Endothelial cell of umbilical vein (primary cell): ENCODE measurements around the gene RANBP6. TPM values are rescaled to one million over a fixed set of nuclear protein-coding genes. Genes with fewer than 3 reads are reported as not detected.

Experiments used
- BruUV-seq: library from RNA; stranded (reverse); fragments of 400-500 nt; replicated peaks from 2 replicates; lab custom pipeline; 2021; lab: Mats Ljungman, UMichigan
- CTCF ChIA-PET: fragments of 300-600, 350-600 bp; sonication (Branson Sonifier 250); formaldehyde crosslinking; loops from one replicate; lab custom pipeline; 2021; ENCODE audit warnings: antibody characterized with exemption, inconsistent platforms; lab: Charles Lee
- POLR2A ChIA-PET: fragments of 300-600, 350-600 bp; sonication (Branson Sonifier 250); formaldehyde crosslinking; loops from one replicate; lab custom pipeline; 2021; ENCODE audit warnings: antibody characterized with exemption, inconsistent platforms; lab: Charles Lee
- DNase-seq: peaks from one replicate; pipeline ENCODE4 v3.0.0-alpha.2; 2011; ENCODE audit warnings: low read depth, low spot score
- FAIRE-seq: peaks from 2 replicates; lab custom pipeline; 2011; peaks lifted over from hg19 to GRCh38; lab: Jason Lieb, UNC
- H2AFZ ChIP-seq: 2 replicates; pipeline ENCODE4 v1.6.0; 2012; ENCODE audit warnings: low read depth, low read length, control low read depth, inconsistent platforms
- H3K27ac ChIP-seq: 2 replicates; pipeline ENCODE4 v1.5.1; 2011; ENCODE audit warnings: low read depth, mild to moderate bottlenecking, control low read depth, low read length, moderate library complexity; ENCODE audit not compliant: insufficient read depth
- H3K27me3 ChIP-seq, 2 experiments: 2 replicates each; pipeline versions ENCODE4 v1.6.0 to v1.6.1; 2011; ENCODE audit warnings: low read length in 2 of 2, mixed read lengths in 1 of 2; ENCODE audit not compliant: control insufficient read depth in 2 of 2, insufficient read depth in 2 of 2
- H3K36me3 ChIP-seq, 2 experiments: 2 replicates in 1 of 2; 3 replicates in 1 of 2; pipeline ENCODE4 v1.5.1; 2011; ENCODE audit warnings: low read length in 2 of 2, mild to moderate bottlenecking in 1 of 2, moderate library complexity in 1 of 2; ENCODE audit not compliant: control insufficient read depth in 2 of 2, insufficient read depth in 2 of 2; ENCODE audit errors: extremely low read depth in 1 of 2
- H3K4me1 ChIP-seq: 3 replicates; pipeline ENCODE4 v1.5.1; 2011; ENCODE audit warnings: mild to moderate bottlenecking, low read length; ENCODE audit not compliant: control insufficient read depth, insufficient read depth; ENCODE audit errors: extremely low read depth
- H3K4me2 ChIP-seq: 2 replicates; pipeline ENCODE4 v1.6.1; 2011; ENCODE audit warnings: low read length, control low read depth, mixed read lengths; ENCODE audit not compliant: insufficient read depth
- H3K4me3 ChIP-seq, 3 experiments: fragments of 200-600 bp in 1 of 3; sonication (generic), shearing (Covaris generic) in 1 of 3; replicated peaks in 1 of 3; 2 replicates each; pipeline ENCODE4 v1.5.1; 2011 to 2016; ENCODE audit warnings: control low read depth in 3 of 3, low read length in 3 of 3, mild to moderate bottlenecking in 2 of 3, inconsistent platforms in 1 of 3, low read depth in 1 of 3, moderate library complexity in 1 of 3; ENCODE audit not compliant: insufficient read depth in 1 of 3
- H3K79me2 ChIP-seq: 2 replicates; pipeline ENCODE4 v1.6.0; 2012; ENCODE audit warnings: low read length, inconsistent platforms; ENCODE audit not compliant: control insufficient read depth, insufficient read depth
- H3K9ac ChIP-seq: replicated peaks from 2 replicates; pipeline ENCODE3; 2011; ENCODE audit warnings: low read length, control low read depth; ENCODE audit not compliant: insufficient read depth; ENCODE audit errors: extremely low read depth
- H3K9me1 ChIP-seq: replicated peaks from 3 replicates; pipeline ENCODE4 v1.6.0; 2011; ENCODE audit warnings: mild to moderate bottlenecking, low read length; ENCODE audit not compliant: control insufficient read depth, insufficient read depth; ENCODE audit errors: extremely low read depth
- H3K9me3 ChIP-seq: replicated peaks from 2 replicates; pipeline ENCODE4 v1.5.1; 2012; ENCODE audit warnings: low read length, inconsistent platforms; ENCODE audit not compliant: control insufficient read depth, insufficient read depth
- H4K20me1 ChIP-seq: replicated peaks from 2 replicates; pipeline ENCODE3; 2011; ENCODE audit warnings: mild to moderate bottlenecking, low read length; ENCODE audit not compliant: control insufficient read depth, insufficient read depth; ENCODE audit errors: extremely low read depth
- FOS ChIP-seq: IDR thresholded peaks from 2 replicates; pipeline ENCODE4 v1.6.1; 2011; ENCODE audit warnings: mild to moderate bottlenecking, low read length, moderate library complexity, borderline replicate concordance; ENCODE audit not compliant: insufficient read depth
- GATA2 ChIP-seq: IDR thresholded peaks from 2 replicates; pipeline ENCODE4 v1.7.0; 2011; ENCODE audit warnings: low read depth, mild to moderate bottlenecking, moderate library complexity, mixed read lengths, low read length; ENCODE audit not compliant: insufficient read length, insufficient read depth
- JUN ChIP-seq: IDR thresholded peaks from 2 replicates; pipeline ENCODE4 v1.6.1; 2011; ENCODE audit warnings: borderline replicate concordance, low read depth; ENCODE audit not compliant: insufficient read length, insufficient read depth
- POLR2A ChIP-seq: IDR thresholded peaks from 2 replicates; pipeline ENCODE4 v1.6.1; 2012; ENCODE audit warnings: low read depth, mild to moderate bottlenecking, control low read depth, low read length
- dilution Hi-C: fragments of 300-500 bp; cut with MboI; formaldehyde crosslinking; loops from one replicate; pipeline ENCODE4 v1.15.0; 2019; ENCODE audit warnings: low sequenced_read_pairs; ENCODE audit not compliant: extremely low pct_ligation_motif_present
- intact Hi-C: fragments of 100-400 bp; cut with micrococcal nuclease; formaldehyde crosslinking; loops from one replicate; pipeline ENCODE4 v1.10.0; 2022
- polyA plus RNA-seq, 4 experiments: library from polyadenylated mRNA; depleted of rRNA in 3 of 4; stranded (reverse) in 3 of 4; unstranded in 1 of 4; fragments of >200 nt; gene quantifications; 2 replicates each; pipeline versions ENCODE4 v1.2.1 to v1.2.3, GENCODE V29; 2011 to 2012; ENCODE audit warnings: missing spikeins in 1 of 4
- total RNA-seq: library from RNA; stranded (reverse); gene quantifications from 2 replicates; pipeline ENCODE4 v1.2.3, GENCODE V29; 2021
- TF ChIP-seq, protein P1 (sequence below): IDR thresholded peaks from 2 replicates; pipeline ENCODE4 v1.6.1; 2011; ENCODE audit not compliant: insufficient read depth, insufficient read length
- TF ChIP-seq, protein P2 (sequence below), 2 donors: IDR thresholded peaks; 1 replicate in 1 of 2; 2 replicates in 1 of 2; pipeline ENCODE4 v1.5.1; 2011; ENCODE audit warnings: low read length in 2 of 2, mild to moderate bottlenecking in 2 of 2, moderate library complexity in 2 of 2, control low read depth in 1 of 2, inconsistent platforms in 1 of 2, low read depth in 1 of 2; ENCODE audit not compliant: insufficient read depth in 1 of 2; ENCODE audit errors: extremely low read depth in 1 of 2

The RANBP6 gene
- total and polyA plus RNA-seq, 2 donors (not counting 3 experiments of a cell fraction or from before 2014, with no cell fraction given): 5.3 to 20.9 TPM

DNA sequence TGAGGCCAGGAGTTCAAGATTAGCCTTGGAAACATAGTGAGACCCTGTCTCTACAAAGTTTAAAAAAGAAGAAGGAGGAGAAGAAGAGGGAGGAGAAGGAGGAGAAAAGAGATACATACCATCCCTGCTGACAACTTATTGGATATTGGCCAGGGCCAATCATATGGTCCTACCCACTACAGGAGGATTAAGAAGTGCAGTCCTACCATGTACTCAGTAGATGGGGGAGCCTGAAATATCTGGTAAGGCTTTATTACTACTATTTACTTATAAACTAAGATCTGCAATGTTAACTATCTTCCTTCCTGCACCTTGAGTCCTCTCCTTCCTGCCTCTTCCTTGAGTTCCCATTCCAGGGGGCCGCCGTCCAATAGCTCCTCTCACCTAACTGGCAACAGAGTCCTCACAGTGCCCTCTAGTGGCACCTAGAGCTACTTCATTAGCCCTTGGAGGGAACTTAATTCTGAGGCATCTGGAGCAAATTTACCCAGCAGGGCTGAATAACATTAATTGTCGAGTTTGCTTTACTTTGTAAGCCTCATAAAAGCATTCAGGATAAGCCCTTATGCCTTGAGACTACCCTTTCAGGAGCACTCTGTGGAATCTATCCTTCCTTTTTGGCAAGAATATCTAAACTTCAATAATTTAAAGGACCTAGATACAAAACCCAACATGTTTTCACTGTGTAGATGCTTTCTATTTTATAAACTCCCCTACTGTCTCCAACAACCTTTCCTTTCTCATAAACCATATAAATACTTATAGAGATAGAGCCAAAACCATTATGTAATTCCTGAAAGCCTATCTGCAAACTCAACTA, 39.1 kb upstream of the RANBP6 start:
- ChIA-PET POLR2A (interaction anchor here (1.1 kb wide), 1 partner anchor 252 kb away, joined by 5 read pairs; no protein-coding TSS in a partner anchor), CTCF (interaction anchor here (0.6 to 6.5 kb wide), 110 partner anchors 9 to 1314 kb away, joined by 3 to 417 read pairs (median 4); partner anchors contain the start of genes AK3, ERMP1, IL33 and KDM4C)
- Histone ChIP-seq H3K9ac (no peak overlapping the region), H3K4me2 (no peak overlapping the region), H3K9me1 (no peaks in the 10 kb centered on the region), H4K20me1 (no peaks in the 10 kb centered on the region), H3K4me1 (no peaks in the 10 kb centered on the region), H2AFZ (peak overlapping the region; percentile 44), H3K9me3 (no peaks in the 10 kb centered on the region), H3K79me2 (no peaks in the 10 kb centered on the region), H3K36me3 (no peaks in the 10 kb centered on the region), H3K27me3 (peaks cover 0 to 2% of the 10 kb centered on the region in 2 experiments), H3K4me3 (no peak overlapping the region), H3K27ac (no peak overlapping the region)
- dilution Hi-C loops (no loop called here), intact Hi-C loops (loop anchor here (1.0 to 10.0 kb wide), 6 partner anchors 143 to 513 kb away; no protein-coding TSS in a partner anchor)
- peak; percentile 87 for FAIRE-seq
- no peak for TF ChIP-seq POLR2A
- no peak for TF ChIP-seq JUN
- TF ChIP-seq, protein P1, sequence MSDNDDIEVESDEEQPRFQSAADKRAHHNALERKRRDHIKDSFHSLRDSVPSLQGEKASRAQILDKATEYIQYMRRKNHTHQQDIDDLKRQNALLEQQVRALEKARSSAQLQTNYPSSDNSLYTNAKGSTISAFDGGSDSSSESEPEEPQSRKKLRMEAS: no peak
- no peak for TF ChIP-seq GATA2
- no peak for TF ChIP-seq FOS
- TF ChIP-seq, protein P2, sequence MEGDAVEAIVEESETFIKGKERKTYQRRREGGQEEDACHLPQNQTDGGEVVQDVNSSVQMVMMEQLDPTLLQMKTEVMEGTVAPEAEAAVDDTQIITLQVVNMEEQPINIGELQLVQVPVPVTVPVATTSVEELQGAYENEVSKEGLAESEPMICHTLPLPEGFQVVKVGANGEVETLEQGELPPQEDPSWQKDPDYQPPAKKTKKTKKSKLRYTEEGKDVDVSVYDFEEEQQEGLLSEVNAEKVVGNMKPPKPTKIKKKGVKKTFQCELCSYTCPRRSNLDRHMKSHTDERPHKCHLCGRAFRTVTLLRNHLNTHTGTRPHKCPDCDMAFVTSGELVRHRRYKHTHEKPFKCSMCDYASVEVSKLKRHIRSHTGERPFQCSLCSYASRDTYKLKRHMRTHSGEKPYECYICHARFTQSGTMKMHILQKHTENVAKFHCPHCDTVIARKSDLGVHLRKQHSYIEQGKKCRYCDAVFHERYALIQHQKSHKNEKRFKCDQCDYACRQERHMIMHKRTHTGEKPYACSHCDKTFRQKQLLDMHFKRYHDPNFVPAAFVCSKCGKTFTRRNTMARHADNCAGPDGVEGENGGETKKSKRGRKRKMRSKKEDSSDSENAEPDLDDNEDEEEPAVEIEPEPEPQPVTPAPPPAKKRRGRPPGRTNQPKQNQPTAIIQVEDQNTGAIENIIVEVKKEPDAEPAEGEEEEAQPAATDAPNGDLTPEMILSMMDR (IDR thresholded peaks at IDR 0.05; ENCODE audit: extremely low read depth in 1 of 2, insufficient read depth in 1 of 2, low read depth in 1 of 2, low read length in 2 of 2): peak; percentile 71 to 78
- peak; percentile 77 for DNase-seq
- no TSS peak for BruUV-seq
